DOHH2 (cell line): ENCODE measurements around the gene PCBP3.

ENCODE experiments used
- H3F3A ChIP-seq: fragments of 200-600 bp; sonication (generic), shearing (Covaris generic); 2 replicates; pipeline ENCODE4 v1.6.0; 2016; ENCODE audit warnings: antibody characterized with exemption, mild to moderate bottlenecking; ENCODE audit not compliant: control insufficient read depth, insufficient read depth
- H3K27ac ChIP-seq: fragments of 200-600 bp; sonication (generic); 2 replicates; pipeline ENCODE4 v1.5.1; 2014; ENCODE audit warnings: low read depth, mild to moderate bottlenecking, low read length, moderate library complexity
- H3K27me3 ChIP-seq: fragments of 200-600 bp; sonication (generic); 2 replicates; pipeline ENCODE4 v1.6.1; 2014; ENCODE audit warnings: mild to moderate bottlenecking, low read length, mixed read lengths; ENCODE audit not compliant: control insufficient read depth
- H3K36me3 ChIP-seq: fragments of 200-600 bp; sonication (generic); 2 replicates; pipeline ENCODE4 v1.6.1; 2014; ENCODE audit warnings: mild to moderate bottlenecking, low read length, moderate library complexity, mixed read lengths; ENCODE audit not compliant: control insufficient read depth
- H3K4me1 ChIP-seq: fragments of 200-600 bp; sonication (generic); 2 replicates; pipeline ENCODE4 v1.6.1; 2014; ENCODE audit warnings: mild to moderate bottlenecking, low read length, mixed read lengths; ENCODE audit not compliant: control insufficient read depth
- H3K4me2 ChIP-seq: fragments of 200-600 bp; sonication (generic); 2 replicates; pipeline ENCODE4 v1.6.0; 2014; ENCODE audit warnings: mild to moderate bottlenecking, low read length, moderate library complexity
- H3K4me3 ChIP-seq: fragments of 200-600 bp; sonication (generic); 2 replicates; pipeline ENCODE4 v1.5.1; 2014; ENCODE audit warnings: mild to moderate bottlenecking, low read length, mixed read lengths
- H3K79me2 ChIP-seq: fragments of 200-600 bp; sonication (generic); 2 replicates; pipeline ENCODE4 v1.6.1; 2014; ENCODE audit warnings: mild to moderate bottlenecking, low read length, mixed read lengths; ENCODE audit not compliant: control insufficient read depth
- H3K9me2 ChIP-seq: fragments of 200-600 bp; sonication (generic); replicated peaks from 2 replicates; pipeline ENCODE4 v1.6.1; 2014; ENCODE audit warnings: mild to moderate bottlenecking, low read length, mixed read lengths; ENCODE audit not compliant: control insufficient read depth
- H3K9me3 ChIP-seq: fragments of 200-600 bp; sonication (generic); 2 replicates; pipeline ENCODE4 v1.6.1; 2014; ENCODE audit warnings: antibody characterized with exemption, low read length, mixed read lengths; ENCODE audit not compliant: control insufficient read depth, insufficient read depth
- H4K20me1 ChIP-seq: fragments of 200-600 bp; sonication (generic); 2 replicates; pipeline ENCODE4 v1.6.0; 2014; ENCODE audit warnings: low read depth, mild to moderate bottlenecking, antibody characterized with exemption, low read length, moderate library complexity; ENCODE audit not compliant: control insufficient read depth, insufficient read depth
- CTCF ChIP-seq: fragments of 200-600 bp; sonication (generic); IDR thresholded peaks from one replicate; pipeline ENCODE4 v1.5.1; 2014; ENCODE audit warnings: antibody characterized with exemption, mild to moderate bottlenecking, low read depth, low read length; ENCODE audit not compliant: poor library complexity, severe bottlenecking
- EZH2phosphoT487 ChIP-seq: fragments of 200-600 bp; sonication (generic); IDR thresholded peaks from 2 replicates; pipeline ENCODE4 v1.6.1; 2017; ENCODE audit warnings: borderline replicate concordance, mild to moderate bottlenecking, antibody characterized with exemption, low read length, moderate library complexity, mixed read lengths

PCBP3 gene

GRCh38 chr21:45938811-45939520 lies 295.4 kb downstream of the PCBP3 start:
- Histone ChIP-seq H3K79me2 (no peaks in the 10 kb centered on the region), H3K9me2 (no peaks in the 10 kb centered on the region), H3K27ac (no peak overlapping the region), H3K4me1 (no peaks in the 10 kb centered on the region), H3K4me2 (no peak overlapping the region), H3K36me3 (no peaks in the 10 kb centered on the region), H4K20me1 (no peaks in the 10 kb centered on the region), H3K4me3 (no peak overlapping the region), H3F3A (no peaks in the 10 kb centered on the region), H3K9me3 (no peaks in the 10 kb centered on the region), H3K27me3 (no peaks in the 10 kb centered on the region)
- TF ChIP-seq CTCF (no peak), EZH2phosphoT487 (no peak)

- H3K4me3 ChIP-seq = no peak overlapping the region
- H4K20me1 ChIP-seq = no peaks in the 10 kb centered on the region
- no peak overlapping the region for H3K4me2 ChIP-seq
- TF ChIP-seq EZH2phosphoT487 = no peak
- no peak for TF ChIP-seq CTCF
- no peaks in the 10 kb centered on the region for H3K27me3 ChIP-seq
- H3K79me2 ChIP-seq = no peaks in the 10 kb centered on the region
- no peaks in the 10 kb centered on the region for H3K9me3 ChIP-seq
- H3K27ac ChIP-seq = no peak overlapping the region
- no peaks in the 10 kb centered on the region for H3K36me3 ChIP-seq
- H3K9me2 ChIP-seq = no peaks in the 10 kb centered on the region
- H3F3A ChIP-seq = no peaks in the 10 kb centered on the region
- H3K4me1 ChIP-seq = no peaks in the 10 kb centered on the region
These were observed 296.1 kb downstream of the PCBP3 start for GRCh38 chr21:45939521-45940045.

- Histone ChIP-seq H3K27ac (no peak overlapping the region), H3K36me3 (no peaks in the 10 kb centered on the region), H3K9me3 (no peaks in the 10 kb centered on the region), H3K27me3 (no peaks in the 10 kb centered on the region), H3K4me2 (no peak overlapping the region), H4K20me1 (no peaks in the 10 kb centered on the region), H3K4me3 (no peak overlapping the region), H3K79me2 (no peaks in the 10 kb centered on the region), H3F3A (no peaks in the 10 kb centered on the region), H3K9me2 (no peaks in the 10 kb centered on the region), H3K4me1 (no peaks in the 10 kb centered on the region)
- TF ChIP-seq CTCF (no peak), EZH2phosphoT487 (no peak)
These were observed 296.6 kb downstream of the PCBP3 start for GRCh38 chr21:45940091-45940490.
